Measurements from ENCODE around the gene MYL1.

The MYL1 gene

DNA sequence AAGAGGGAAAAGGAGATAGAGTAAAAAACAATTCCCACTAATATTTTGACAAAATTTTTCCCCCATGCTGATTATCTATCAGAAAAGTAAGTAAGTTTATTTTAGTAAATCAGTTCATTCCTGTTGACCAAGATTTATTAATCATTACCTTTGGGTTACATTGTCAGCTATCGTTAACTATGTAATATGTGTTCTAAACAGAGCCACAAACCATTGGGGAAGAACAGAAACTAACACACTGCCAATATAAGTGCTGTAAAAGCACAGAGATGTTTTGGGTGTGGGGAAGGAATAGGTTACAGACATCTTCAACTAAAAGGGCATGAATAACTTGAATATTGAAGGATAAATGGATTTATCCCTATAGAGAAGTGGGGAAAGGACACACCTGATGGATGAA is 47.3 kb downstream of the MYL1 start:
- DNase-seq (ENCODE audit: low read depth) = no peak

DNA sequence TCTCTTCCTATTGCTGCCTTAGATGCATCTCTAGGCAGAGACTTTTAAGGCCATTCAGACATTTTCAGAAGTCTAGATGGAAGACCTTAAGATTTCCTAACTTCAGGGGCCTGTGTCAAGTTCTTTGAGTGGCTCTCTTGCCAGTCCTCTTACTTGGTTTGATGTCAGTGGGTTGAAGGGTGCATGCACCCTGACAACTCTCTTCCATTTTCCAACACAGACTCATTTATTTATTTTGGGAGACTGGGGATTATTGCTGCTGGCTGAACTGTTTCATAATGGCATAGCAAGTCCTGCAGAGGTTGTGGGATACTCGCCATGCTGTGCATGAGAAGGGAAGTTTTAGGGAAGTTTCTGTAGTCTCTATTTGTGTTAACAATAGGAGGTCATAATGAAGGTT is 50.7 kb downstream of the MYL1 start:
- DNase-seq (ENCODE audit: low read depth) = no peak

DNA sequence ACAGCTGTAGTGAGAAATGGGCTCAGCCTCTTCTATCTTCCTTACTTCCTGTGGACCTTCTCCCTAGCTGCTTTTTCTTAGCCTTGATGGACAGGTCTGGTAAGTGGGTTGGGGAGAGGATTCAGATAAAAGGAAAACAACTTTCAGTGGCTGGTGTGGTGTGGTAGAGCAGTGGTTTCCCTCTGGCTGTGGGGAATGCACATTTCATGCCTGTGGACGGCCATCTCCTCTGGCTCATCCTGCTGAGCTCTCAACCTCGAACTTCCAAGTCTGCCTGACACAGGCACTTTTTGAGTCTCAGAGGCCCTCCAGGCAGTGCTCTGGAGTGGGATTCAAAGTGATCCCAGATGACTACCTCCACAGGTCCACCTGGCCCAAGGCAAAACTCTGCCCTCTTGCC is 51.1 kb downstream of the MYL1 start:
- no peak for DNase-seq (ENCODE audit: low read depth)

DNA sequence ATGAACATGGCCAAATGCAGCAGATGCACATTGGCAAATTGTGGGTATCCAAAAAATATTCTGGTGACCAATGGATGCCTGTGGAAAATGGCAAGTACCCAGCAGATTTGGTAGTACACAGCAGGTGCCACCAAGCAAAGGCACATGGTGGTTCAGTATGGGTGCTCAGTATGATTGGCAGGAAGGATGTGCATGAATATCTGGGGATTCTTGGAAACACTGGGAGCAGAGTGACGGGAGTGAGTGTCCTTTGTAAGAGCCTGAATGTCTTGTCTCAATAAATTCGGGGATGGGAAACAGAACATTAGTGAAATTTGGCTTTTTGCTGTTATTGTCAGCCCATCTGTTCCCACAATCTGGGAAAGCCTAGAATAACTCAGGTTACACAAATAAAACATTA is 52.9 kb downstream of the MYL1 start:
- no peak for DNase-seq (ENCODE audit: low read depth)

DNA sequence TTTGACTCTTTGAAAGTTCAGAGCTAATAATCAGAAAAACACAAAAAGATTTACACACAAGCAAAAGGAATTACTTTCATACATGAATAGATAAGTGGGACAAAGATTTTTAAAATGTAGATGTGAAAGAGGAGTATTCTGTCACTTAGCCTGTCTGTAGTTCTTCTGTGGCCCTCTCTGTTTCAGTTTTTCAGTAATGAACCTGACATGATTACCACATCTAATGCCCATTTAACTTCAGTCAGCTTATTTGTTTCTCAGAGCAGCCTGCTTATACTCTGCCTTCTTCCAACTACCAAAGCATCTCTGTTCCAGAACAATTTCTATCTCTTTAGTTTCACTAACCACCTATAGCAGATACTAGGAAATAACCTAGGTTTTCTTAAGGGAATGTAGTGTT is 55.3 kb downstream of the MYL1 start:
- no peak for DNase-seq (ENCODE audit: low read depth)

DNA sequence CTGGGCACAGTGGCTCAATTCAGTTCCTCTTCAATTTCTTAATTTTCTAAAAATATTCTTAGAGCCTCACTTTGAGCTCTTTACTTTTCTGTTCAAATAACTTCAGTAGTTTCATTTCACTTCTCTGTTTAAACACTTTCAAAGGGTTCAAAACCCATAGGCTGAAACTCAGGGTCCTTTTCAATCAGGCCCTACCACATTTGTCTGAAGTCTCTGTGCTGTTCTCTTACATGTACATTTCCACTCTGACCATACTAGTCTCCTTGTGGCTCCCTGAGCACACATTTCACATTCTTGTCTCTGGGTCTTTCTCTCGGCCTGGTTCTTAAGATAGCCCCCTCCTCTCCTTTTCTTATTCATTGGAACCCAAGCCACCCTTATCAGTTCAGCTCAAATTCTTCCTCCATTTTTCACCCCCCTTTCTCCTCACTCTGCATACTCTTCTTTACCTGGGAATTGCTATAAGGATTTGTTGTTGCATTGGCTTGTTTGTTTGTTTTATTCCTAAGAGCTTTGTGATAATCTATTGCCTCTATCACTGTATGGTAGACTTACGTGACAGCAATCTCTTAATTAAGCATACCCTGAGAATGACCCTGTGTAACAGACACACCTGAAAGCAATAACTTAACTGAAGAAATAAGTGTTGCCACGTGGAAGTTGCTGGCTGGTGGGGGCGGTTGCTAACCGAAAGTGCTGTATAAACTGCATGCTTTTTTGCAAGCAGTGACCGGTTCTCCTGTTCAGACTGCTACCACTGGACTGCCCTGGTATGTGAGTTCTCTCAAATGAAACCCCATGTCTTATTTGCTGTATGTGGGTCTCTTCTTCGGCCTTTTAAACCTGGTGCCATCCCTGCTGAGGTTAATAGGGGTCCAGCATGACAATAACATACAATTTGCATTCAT is 62.0 kb downstream of the MYL1 start:
- DNase-seq (ENCODE audit: low read depth) = no peak

DNA sequence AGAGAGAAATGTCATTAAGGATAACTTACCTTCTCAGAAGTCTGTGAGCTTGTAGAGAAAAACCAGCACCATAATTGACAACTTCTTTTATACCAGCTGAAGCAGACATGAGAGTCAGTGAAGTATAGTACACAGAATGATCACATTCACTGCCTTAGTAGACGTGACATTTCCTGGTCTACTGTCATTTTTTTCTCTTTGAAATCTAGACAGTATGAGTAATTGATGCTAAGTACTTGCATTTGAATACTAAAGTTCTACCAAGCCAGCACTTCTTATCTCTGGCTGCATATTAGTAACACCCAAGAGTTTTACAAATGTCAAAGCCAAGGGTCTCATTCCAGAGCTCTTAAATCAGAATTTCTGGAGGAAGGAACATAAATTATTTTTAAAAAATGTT is 64.4 kb downstream of the MYL1 start:
- DNase-seq (ENCODE audit: low read depth) = no peak

All from HS-5 (cell line).